Erythroblast (primary cell): Measurements from ENCODE around the gene CTRL.

Source experiments
- GATA1 ChIP-seq: IDR thresholded peaks from 2 replicates; pipeline ENCODE4 v1.6.1; 2011; ENCODE audit warnings: low read depth, mild to moderate bottlenecking, control low read depth, low read length, moderate library complexity
- POLR2A ChIP-seq: IDR thresholded peaks from 2 replicates; pipeline ENCODE4 v1.6.1; 2011; ENCODE audit warnings: mild to moderate bottlenecking, low read length

- TF ChIP-seq POLR2A, result no peak
- no peak for TF ChIP-seq GATA1
Observed at GRCh38 chr16:67902831-67903230, 28.8 kb downstream of the CTRL start.
